IMR-90 (cell line): ENCODE results near the gene LENG9. TPM values are rescaled to one million over a fixed set of nuclear protein-coding genes. Genes with fewer than 3 reads are reported as not detected.
A peak's percentile ranks its signal among the peaks of the same experiment; 100 is the strongest.

Source experiments
- ATAC-seq: fragments of 200-7000 bp; cut with Tn5 transposase; 2 replicates; pipeline ENCODE4 v1.9.1; 2020; ENCODE audit warnings: low read depth, mild to moderate bottlenecking, moderate library complexity
- BruUV-seq: library from RNA; stranded (reverse); fragments of 400-500 nt; replicated peaks from 2 replicates; lab custom pipeline; 2021; lab: Mats Ljungman, UMichigan
- CTCF ChIA-PET: fragments of 300-600 bp; formaldehyde crosslinking; extraction: SDS; loops from one replicate; lab custom pipeline; 2021; ENCODE audit warnings: antibody characterized with exemption; lab: Yijun Ruan, JAX
- POLR2A ChIA-PET: fragments of 300-600 bp; sonication (Branson Sonifier 250); formaldehyde crosslinking; loops from one replicate; lab custom pipeline; 2022; ENCODE audit warnings: antibody characterized with exemption; ENCODE audit not compliant: unreplicated experiment; lab: Charles Lee
- DNase-seq: peaks from one replicate; pipeline ENCODE4 v3.0.0; 2013
- H2AFZ ChIP-seq: replicated peaks from 2 replicates; pipeline ENCODE3; 2013; ENCODE audit warnings: low read length, mild to moderate bottlenecking; ENCODE audit not compliant: poor library complexity
- H2AK5ac ChIP-seq: 2 replicates; pipeline ENCODE4 v1.6.1; 2013; ENCODE audit warnings: low read depth, low read length, inconsistent platforms
- H2AK9ac ChIP-seq: replicated peaks from 2 replicates; pipeline ENCODE3; 2013; ENCODE audit warnings: mild to moderate bottlenecking, low read depth, low read length, moderate library complexity; ENCODE audit not compliant: poor library complexity
- H2BK120ac ChIP-seq: 2 replicates; pipeline ENCODE4 v1.6.1; 2013; ENCODE audit warnings: low read depth, low read length, inconsistent platforms
- H2BK15ac ChIP-seq: 3 replicates; pipeline ENCODE4 v1.6.1; 2013; ENCODE audit warnings: low read depth, low read length, inconsistent platforms
- H2BK20ac ChIP-seq: 2 replicates; pipeline ENCODE4 v1.6.1; 2013; ENCODE audit warnings: low read depth, mild to moderate bottlenecking, inconsistent platforms, low read length, moderate library complexity
- H2BK5ac ChIP-seq: 2 replicates; pipeline ENCODE4 v1.6.1; 2013; ENCODE audit warnings: mild to moderate bottlenecking, low read depth, low read length, inconsistent platforms; ENCODE audit not compliant: poor library complexity, severe bottlenecking
- H3K14ac ChIP-seq: replicated peaks from 2 replicates; pipeline ENCODE4 v1.6.1; 2013; ENCODE audit warnings: low read depth, low read length, inconsistent platforms
- H3K18ac ChIP-seq: 2 replicates; pipeline ENCODE4 v1.6.1; 2013; ENCODE audit warnings: low read depth, low read length, control low read depth
- H3K23ac ChIP-seq: 2 replicates; pipeline ENCODE4 v1.6.1; 2013; ENCODE audit warnings: low read depth, low read length, inconsistent platforms
- H3K27ac ChIP-seq: 2 replicates; pipeline ENCODE4 v1.5.1; 2013; ENCODE audit warnings: mild to moderate bottlenecking, control low read depth, low read length; ENCODE audit not compliant: insufficient read depth
- H3K27me3 ChIP-seq: 2 replicates; pipeline ENCODE4 v1.6.1; 2013; ENCODE audit warnings: low read length; ENCODE audit not compliant: control insufficient read depth, insufficient read depth
- H3K36me3 ChIP-seq: 2 replicates; pipeline ENCODE4 v1.6.1; 2013; ENCODE audit warnings: low read length, mixed read lengths; ENCODE audit not compliant: control insufficient read depth, insufficient read depth
- H3K4ac ChIP-seq: 2 replicates; pipeline ENCODE4 v1.6.1; 2013; ENCODE audit warnings: low read depth, low read length, inconsistent platforms
- H3K4me1 ChIP-seq: 2 replicates; pipeline ENCODE4 v1.6.1; 2013; ENCODE audit warnings: low read length, mixed read lengths; ENCODE audit not compliant: control insufficient read depth, insufficient read depth
- H3K4me2 ChIP-seq: 2 replicates; pipeline ENCODE4 v1.6.1; 2013; ENCODE audit warnings: low read depth, mild to moderate bottlenecking, control low read depth, low read length, moderate library complexity
- H3K4me3 ChIP-seq: 2 replicates; pipeline ENCODE4 v1.5.1; 2013; ENCODE audit warnings: low read depth, mild to moderate bottlenecking, control low read depth, low read length, moderate library complexity; ENCODE audit not compliant: insufficient read depth
- H3K56ac ChIP-seq: 2 replicates; pipeline ENCODE4 v1.6.1; 2013; ENCODE audit warnings: low read length, inconsistent platforms; ENCODE audit not compliant: insufficient read depth; ENCODE audit errors: extremely low read depth
- H3K79me1 ChIP-seq, 2 experiments: 2 replicates each; pipeline ENCODE4 v1.6.1; 2013; ENCODE audit warnings: low read length in 2 of 2, inconsistent platforms in 1 of 2, low read depth in 1 of 2
- H3K9ac ChIP-seq: 2 replicates; pipeline ENCODE4 v1.6.1; 2013; ENCODE audit warnings: low read depth, low read length, control low read depth
- H3K9me1 ChIP-seq: 2 replicates; pipeline ENCODE4 v1.6.1; 2013; ENCODE audit warnings: low read length, inconsistent platforms; ENCODE audit not compliant: insufficient read depth
- H3K9me3 ChIP-seq: 2 replicates; pipeline ENCODE4 v1.6.1; 2013; ENCODE audit warnings: low read length; ENCODE audit not compliant: control insufficient read depth, insufficient read depth
- H4K20me1 ChIP-seq: 2 replicates; pipeline ENCODE4 v1.6.1; 2013; ENCODE audit warnings: low read length, inconsistent platforms; ENCODE audit not compliant: insufficient read depth
- H4K5ac ChIP-seq: 2 replicates; pipeline ENCODE4 v1.6.1; 2013; ENCODE audit warnings: mild to moderate bottlenecking, low read depth, low read length, control low read depth
- H4K8ac ChIP-seq, 2 experiments: 2 replicates each; pipeline ENCODE4 v1.6.1; 2013; ENCODE audit warnings: low read depth in 2 of 2, low read length in 2 of 2, control low read depth in 1 of 2, inconsistent platforms in 1 of 2
- H4K91ac ChIP-seq: 2 replicates; pipeline ENCODE4 v1.6.1; 2013; ENCODE audit warnings: low read depth, low read length, inconsistent platforms; ENCODE audit not compliant: insufficient read depth
- BHLHE40 ChIP-seq: fragments of 150-350 bp; IDR thresholded peaks from 2 replicates; pipeline ENCODE4 v1.6.1; 2016; ENCODE audit warnings: mild to moderate bottlenecking, low read depth, low read length
- MAFK ChIP-seq: IDR thresholded peaks from 2 replicates; pipeline ENCODE4 v1.6.1; 2012; ENCODE audit warnings: low read depth, low read length, improper control_type of control experiment
- USF2 ChIP-seq: fragments of 150-350 bp; IDR thresholded peaks from 2 replicates; pipeline ENCODE4 v1.6.1; 2017; ENCODE audit warnings: mild to moderate bottlenecking, antibody characterized with exemption, low read length, low read depth
- WGBS, 2 experiments: methylation state at CpG; one replicate each; pipeline versions ENCODE4 v1.1.5 to v1.1.7; 2013; ENCODE audit warnings: missing lambda C conversion rate in 2 of 2; ENCODE audit not compliant: insufficient read length in 1 of 2; ENCODE audit errors: extremely low coverage in 2 of 2; 5-methylcytosine and 5-hydroxymethylcytosine counted together
- dilution Hi-C: fragments of 300-500 bp; cut with HindIII; formaldehyde crosslinking; loops from one replicate; pipeline ENCODE4 v1.14.3; 2018; ENCODE audit warnings: low sequenced_read_pairs; ENCODE audit not compliant: unreplicated experiment
- in situ Hi-C: fragments of 300-500 bp; cut with MboI; formaldehyde crosslinking; loops from 3 replicates; pipeline ENCODE4 v1.14.3; 2019; ENCODE audit warnings: low sequenced_read_pairs, inconsistent platforms, mixed read lengths
- intact Hi-C: fragments of 100-400 bp; cut with micrococcal nuclease; formaldehyde crosslinking; loops from 2 replicates; pipeline ENCODE4 v1.10.0; 2022
- polyA plus RNA-seq, 3 experiments: library from polyadenylated mRNA; depleted of rRNA; stranded (reverse); fragments of >200 nt; gene quantifications; 2 replicates each; pipeline ENCODE4 v1.2.3, GENCODE V29; 2012; ENCODE audit warnings: low replicate concordance in 1 of 3
- total RNA-seq: library from RNA; depleted of rRNA; stranded (reverse); fragments of >200 nt; gene quantifications from 2 replicates; pipeline ENCODE4 v1.2.3, GENCODE V29; 2012

Gene LENG9
- total and polyA plus RNA-seq, 2 of the 4 experiments (the other 2 are of a cell fraction) = 0.94 to 1.1 TPM

GRCh38 chr19:54451331-54451871, 12.2 kb downstream of the LENG9 start:
- no peak for ATAC-seq
- H2BK15ac ChIP-seq = no peak overlapping the region
- no peak overlapping the region for H3K23ac ChIP-seq
- H3K9ac ChIP-seq = no peak overlapping the region
- H3K36me3 ChIP-seq = peaks cover 55% of the 10 kb centered on the region
- H2AK5ac ChIP-seq = no peak overlapping the region
- peaks cover 73% of the 10 kb centered on the region for H4K20me1 ChIP-seq
- H3K56ac ChIP-seq = no peak overlapping the region
- no peak for DNase-seq
- no peaks in the 10 kb centered on the region for H3K9me3 ChIP-seq
- H3K4me1 ChIP-seq = peaks cover 6% of the 10 kb centered on the region
- dilution Hi-C loops = no loop called here
- no peak for TF ChIP-seq USF2
- no peak for TF ChIP-seq BHLHE40
- peak; percentile 56 for TF ChIP-seq MAFK
- peaks cover 6% of the 10 kb centered on the region; the same call in 1 of the 2 replicates for H3K9me1 ChIP-seq
- CTCF ChIA-PET = no interaction called here
- no peak overlapping the region for H3K4ac ChIP-seq
- no peak overlapping the region for H2AK9ac ChIP-seq
- BruUV-seq = no TSS peak
- WGBS, 2 experiments = 100% methylated on average over 1 of the region's 9 CpGs; no CpG with 5 or more reads in 1 of the 2 experiments
- no peak overlapping the region for H3K14ac ChIP-seq
- peaks cover 25 to 69% of the 10 kb centered on the region in 2 experiments for H3K79me1 ChIP-seq
- no peaks in the 10 kb centered on the region for H3K27me3 ChIP-seq
- H2BK20ac ChIP-seq = no peak overlapping the region
- in situ Hi-C loops = loop anchor here (10.0 to 25.0 kb wide), 6 partner anchors 247 to 1686 kb away; partner anchors contain the start of genes NAT14, NDUFA3, OSCAR and PRPF31
- POLR2A ChIA-PET = no interaction called here
- H4K91ac ChIP-seq = no peak overlapping the region
- H3K27ac ChIP-seq = 0 out of 2 replicates have a peak overlapping the region, but pooled peaks have one; percentile 15
- intact Hi-C loops = no loop called here
- H4K8ac ChIP-seq = no peak overlapping the region
- no peak overlapping the region for H2BK5ac ChIP-seq
- H2AFZ ChIP-seq = no peak overlapping the region
- no peak overlapping the region for H3K18ac ChIP-seq
- no peak overlapping the region for H2BK120ac ChIP-seq
- H3K4me2 ChIP-seq = no peak overlapping the region; the same call in 1 of the 2 replicates
- H3K4me3 ChIP-seq = no peak overlapping the region
- H4K5ac ChIP-seq = no peak overlapping the region
